Adipose tissue (tissue), 3 donors: Measurements from ENCODE around the gene OR6M1. TPM values are rescaled to one million over a fixed set of nuclear protein-coding genes. Genes with fewer than 3 reads are reported as not detected.

Source experiments
- H3K27ac ChIP-seq: one replicate; pipeline ENCODE4 v1.5.1; 2013; ENCODE audit warnings: low read depth, low read length
- WGBS, 3 donors: extraction: QIAGEN DNeasy Blood & Tissue Kit; methylation state at CpG; one replicate each; pipeline ENCODE4 v1.1.7; 2013; 5-methylcytosine and 5-hydroxymethylcytosine counted together
- polyA plus RNA-seq, 3 donors: library from polyadenylated mRNA; stranded (reverse); fragments of 200-250 nt; gene quantifications; one replicate each; pipeline ENCODE4 v1.2.3, GENCODE V29; 2013
- donor health status: healthy with polysubstance abuse.
- donor health status: Bipolar disorder and iron deficiency.
- donor health status: healthy.

OR6M1 gene
- polyA plus RNA-seq = not detected

- H3K27ac ChIP-seq = no peak within 1 kb of the TSS
- 65 to 70% (median 68%) methylated on average over 4 of the region's 4 CpGs for WGBS, 3 donors
These were observed at the start of gene OR6M1 for GRCh38 chr11:123806249-123806648. Gene OR6M1 (minus strand): TSS chr11:123806349. CDS start chr11:123806349, 0 bp downstream.

- 90 to 95% (median 95%) methylated on average over 2 of the region's 2 CpGs for WGBS, 3 donors
- no peak overlapping the region for H3K27ac ChIP-seq
These were observed 46.9 kb upstream of the OR6M1 start for GRCh38 chr11:123853038-123853437.

GRCh38 chr11:123852321-123852720 lies 46.2 kb upstream of the OR6M1 start:
- H3K27ac ChIP-seq = no peak overlapping the region

GRCh38 chr11:123851110-123851509 lies 45.0 kb upstream of the OR6M1 start:
- WGBS, 3 donors = 88 to 93% (median 91%) methylated on average over 4 of the region's 4 CpGs
- no peak overlapping the region for H3K27ac ChIP-seq

GRCh38 chr11:123841174-123841573 lies 35.0 kb upstream of the OR6M1 start:
- WGBS, 3 donors = 77 to 79% (median 78%) methylated on average over 6 of the region's 6 CpGs
- no peak overlapping the region for H3K27ac ChIP-seq

GRCh38 chr11:123839131-123839530 lies 33.0 kb upstream of the OR6M1 start:
- whole genome bisulfite sequencing, 3 donors = 79 to 95% (median 88%) methylated on average over 5 of the region's 5 CpGs

GRCh38 chr11:123838659-123839058 lies 32.5 kb upstream of the OR6M1 start:
- no peak overlapping the region for H3K27ac ChIP-seq
- 62 to 70% (median 62%) methylated on average over 1 of the region's 1 CpG for WGBS, 3 donors

More at GRCh38 chr11:123839131-123839530, 33.0 kb upstream of the OR6M1 start:
- no peak overlapping the region for H3K27ac ChIP-seq

GRCh38 chr11:123838199-123838598 lies 32.0 kb upstream of the OR6M1 start:
- 42 to 56% (median 44%) methylated on average over 3 of the region's 3 CpGs for WGBS, 3 donors
- H3K27ac ChIP-seq = no peak overlapping the region

GRCh38 chr11:123833095-123833494 lies 26.9 kb upstream of the OR6M1 start:
- WGBS, 3 donors = 78 to 91% (median 87%) methylated on average over 2 of the region's 2 CpGs
- H3K27ac ChIP-seq = no peak overlapping the region

- WGBS, 3 donors = 82 to 90% (median 85%) methylated on average over 7 of the region's 7 CpGs
- H3K27ac ChIP-seq = no peak overlapping the region
These were observed 23.6 kb upstream of the OR6M1 start for GRCh38 chr11:123829745-123830144.

GRCh38 chr11:123822599-123822998 lies 16.4 kb upstream of the OR6M1 start:
- WGBS, 3 donors = 12 to 40% (median 30%) methylated on average over 3 of the region's 3 CpGs
- H3K27ac ChIP-seq = no peak overlapping the region

GRCh38 chr11:123822032-123822431 lies 15.9 kb upstream of the OR6M1 start:
- 5 to 13% (median 7%) methylated on average over 2 of the region's 2 CpGs for WGBS, 3 donors
- no peak overlapping the region for H3K27ac ChIP-seq

- 83 to 91% (median 87%) methylated on average over 5 of the region's 5 CpGs for WGBS, 3 donors
- H3K27ac ChIP-seq = no peak overlapping the region
These were observed 9.0 kb upstream of the OR6M1 start for GRCh38 chr11:123815122-123815521.

- no peak overlapping the region for H3K27ac ChIP-seq
- 0 to 27% (median 2%) methylated on average over 1 of the region's 1 CpG for WGBS, 3 donors
These were observed 4.4 kb downstream of the OR6M1 start for GRCh38 chr11:123801765-123802164.

- H3K27ac ChIP-seq = no peak overlapping the region
- 43 to 80% (median 79%) methylated on average over 3 of the region's 3 CpGs for WGBS, 3 donors
These were observed 6.1 kb downstream of the OR6M1 start for GRCh38 chr11:123800036-123800435.

- 51 to 95% (median 91%) methylated on average over 4 of the region's 4 CpGs for WGBS, 3 donors
- H3K27ac ChIP-seq = no peak overlapping the region
These were observed 6.7 kb downstream of the OR6M1 start for GRCh38 chr11:123799438-123799837.

- WGBS, 3 donors = 39 to 83% (median 81%) methylated on average over 4 to 5 of the region's 5 CpGs
These were observed 7.5 kb downstream of the OR6M1 start for GRCh38 chr11:123798513-123799252.

GRCh38 chr11:123798079-123798478 lies 8.1 kb downstream of the OR6M1 start:
- no peak overlapping the region for H3K27ac ChIP-seq
- WGBS, 3 donors = 38 to 59% (median 59%) methylated on average over 4 of the region's 4 CpGs

More at GRCh38 chr11:123798513-123799252, 7.5 kb downstream of the OR6M1 start:
- no peak overlapping the region for H3K27ac ChIP-seq

GRCh38 chr11:123797541-123797940 lies 8.6 kb downstream of the OR6M1 start:
- H3K27ac ChIP-seq = no peak overlapping the region
- 27 to 44% (median 43%) methylated on average over 10 of the region's 10 CpGs for WGBS, 3 donors

GRCh38 chr11:123797114-123797513 lies 9.0 kb downstream of the OR6M1 start:
- WGBS, 3 donors = 35 to 62% (median 52%) methylated on average over 4 of the region's 4 CpGs
- H3K27ac ChIP-seq = no peak overlapping the region
